HUES6 (cell line): ENCODE measurements around the gene GDPD3.
A peak's percentile ranks its signal among the peaks of the same experiment; 100 is the strongest.

Source experiments
- H3K27ac ChIP-seq: 2 replicates; pipeline ENCODE4 v1.7.0; 2013; ENCODE audit warnings: low read depth, mild to moderate bottlenecking, low read length, inconsistent platforms
- H3K27me3 ChIP-seq: 2 replicates; pipeline ENCODE4 v1.6.1; 2013; ENCODE audit warnings: low read length; ENCODE audit not compliant: control insufficient read depth, insufficient read depth
- H3K36me3 ChIP-seq: 2 replicates; pipeline ENCODE4 v1.6.1; 2013; ENCODE audit warnings: low read length; ENCODE audit not compliant: control insufficient read depth, insufficient read depth
- H3K4me1 ChIP-seq: 2 replicates; pipeline ENCODE4 v1.6.1; 2013; ENCODE audit warnings: low read length; ENCODE audit not compliant: control insufficient read depth, insufficient read depth
- H3K4me3 ChIP-seq: 2 replicates; pipeline ENCODE4 v1.5.1; 2013; ENCODE audit warnings: low read depth, low read length
- H3K9ac ChIP-seq: one replicate; pipeline ENCODE4 v1.6.1; 2013; ENCODE audit warnings: mild to moderate bottlenecking, low read length
- H3K9me3 ChIP-seq: 2 replicates; pipeline ENCODE4 v1.6.1; 2013; ENCODE audit warnings: low read depth, low read length; ENCODE audit not compliant: control insufficient read depth, insufficient read depth

The GDPD3 gene

GRCh38 chr16:30069611-30070462 is 43.5 kb downstream of the GDPD3 start:
- H3K4me3 ChIP-seq = no peak overlapping the region
- H3K27ac ChIP-seq = no peak overlapping the region
- H3K9ac ChIP-seq = no peak overlapping the region
- no peaks in the 10 kb centered on the region for H3K9me3 ChIP-seq
- H3K36me3 ChIP-seq = peaks cover 67% of the 10 kb centered on the region
- H3K27me3 ChIP-seq = no peaks in the 10 kb centered on the region
- peaks cover 11% of the 10 kb centered on the region for H3K4me1 ChIP-seq

GRCh38 chr16:30068750-30069610 is 44.4 kb downstream of the GDPD3 start:
- Histone ChIP-seq H3K27me3 (no peaks in the 10 kb centered on the region), H3K4me1 (peaks cover 12% of the 10 kb centered on the region), H3K27ac (no peak overlapping the region), H3K4me3 (no peak overlapping the region), H3K9me3 (no peaks in the 10 kb centered on the region), H3K9ac (peak overlapping the region; percentile 23), H3K36me3 (peaks cover 67% of the 10 kb centered on the region)

- H3K4me3 ChIP-seq = no peak overlapping the region
- H3K27me3 ChIP-seq = no peaks in the 10 kb centered on the region
- peaks cover 18% of the 10 kb centered on the region for H3K4me1 ChIP-seq
- H3K36me3 ChIP-seq = peaks cover 67% of the 10 kb centered on the region
- no peaks in the 10 kb centered on the region for H3K9me3 ChIP-seq
- H3K9ac ChIP-seq = peak overlapping the region; percentile 23
- H3K27ac ChIP-seq = no peak overlapping the region
Measured at GRCh38 chr16:30068333-30068732, 45.0 kb downstream of the GDPD3 start.

- peaks cover 67% of the 10 kb centered on the region for H3K36me3 ChIP-seq
- peak overlapping the region; percentile 100 for H3K4me3 ChIP-seq
- H3K9ac ChIP-seq = peak overlapping the region; percentile 99
- no peaks in the 10 kb centered on the region for H3K27me3 ChIP-seq
- no peak overlapping the region for H3K27ac ChIP-seq
- peaks cover 21% of the 10 kb centered on the region for H3K4me1 ChIP-seq
- H3K9me3 ChIP-seq = no peaks in the 10 kb centered on the region
Measured at GRCh38 chr16:30067584-30067916, 45.8 kb downstream of the GDPD3 start.

- Histone ChIP-seq H3K27ac (peak overlapping the region; percentile 86; the same call in 1 of the 2 replicates), H3K27me3 (no peaks in the 10 kb centered on the region), H3K4me1 (peaks cover 21% of the 10 kb centered on the region), H3K9ac (peak overlapping the region; percentile 99), H3K36me3 (peaks cover 62% of the 10 kb centered on the region), H3K4me3 (peak overlapping the region; percentile 100), H3K9me3 (no peaks in the 10 kb centered on the region)
Measured at GRCh38 chr16:30066761-30067583, 46.4 kb downstream of the GDPD3 start.

- H3K27me3 ChIP-seq = no peaks in the 10 kb centered on the region
- H3K4me1 ChIP-seq = peaks cover 21% of the 10 kb centered on the region
- peak overlapping the region; percentile 100 for H3K4me3 ChIP-seq
- H3K27ac ChIP-seq = peak overlapping the region; percentile 86
- peak overlapping the region; percentile 99 for H3K9ac ChIP-seq
- no peaks in the 10 kb centered on the region for H3K9me3 ChIP-seq
- H3K36me3 ChIP-seq = peaks cover 54% of the 10 kb centered on the region
Measured at GRCh38 chr16:30065943-30066760, 47.2 kb downstream of the GDPD3 start.

GRCh38 chr16:30065102-30065942 is 48.0 kb downstream of the GDPD3 start, which contains the start of gene ALDOA:
Gene ALDOA (plus strand): TSS chr16:30065760. CDS start chr16:30066898, 1,138 bp downstream.
- H3K27ac ChIP-seq = peak within 1 kb of the TSS; percentile 86
- peak within 1 kb of the TSS; percentile 100 for H3K4me3 ChIP-seq
- H3K27me3 ChIP-seq = no peaks in the 10 kb centered on the region
- H3K4me1 ChIP-seq = peaks cover 26% of the 10 kb centered on the region
- no peaks in the 10 kb centered on the region for H3K9me3 ChIP-seq
- H3K9ac ChIP-seq = peak within 1 kb of the TSS; percentile 99
- H3K36me3 ChIP-seq = peaks cover 46% of the 10 kb centered on the region

- Histone ChIP-seq H3K9me3 (no peaks in the 10 kb centered on the region), H3K4me3 (peak overlapping the region; percentile 100), H3K9ac (peak overlapping the region; percentile 95), H3K4me1 (peaks cover 26% of the 10 kb centered on the region), H3K36me3 (peaks cover 40% of the 10 kb centered on the region), H3K27ac (peak overlapping the region; percentile 86; the same call in 1 of the 2 replicates), H3K27me3 (no peaks in the 10 kb centered on the region)
Measured at GRCh38 chr16:30064729-30065101, 48.6 kb downstream of the GDPD3 start.

GRCh38 chr16:30063893-30064728 is 49.2 kb downstream of the GDPD3 start:
- peaks cover 34% of the 10 kb centered on the region for H3K36me3 ChIP-seq
- no peaks in the 10 kb centered on the region for H3K27me3 ChIP-seq
- H3K4me1 ChIP-seq = peaks cover 26% of the 10 kb centered on the region
- H3K9me3 ChIP-seq = no peaks in the 10 kb centered on the region
- peak overlapping the region; percentile 100 for H3K4me3 ChIP-seq
- peak overlapping the region; percentile 86; the same call in 1 of the 2 replicates for H3K27ac ChIP-seq
- H3K9ac ChIP-seq = peak overlapping the region; percentile 95
